ENCODE results near the gene LCMT1.
"Not testable (repeated sequence)": the region's sequence is repeated elsewhere in the genome, so short reads cannot be mapped to it uniquely, and the experiment has no call there.

Gene LCMT1

GRCh38 chr16:25148568-25149215 is 37.1 kb downstream of the LCMT1 start:
- no peak for DNase-seq

GRCh38 chr16:25151996-25152395 is 40.5 kb downstream of the LCMT1 start:
- DNase-seq: no peak

- DNase-seq: peak; percentile 21
These were observed 44.3 kb downstream of the LCMT1 start for GRCh38 chr16:25155553-25156460.

GRCh38 chr16:25157271-25157875 is 45.8 kb downstream of the LCMT1 start:
- DNase-seq: no peak

- no peak for DNase-seq
These were observed 46.9 kb downstream of the LCMT1 start for GRCh38 chr16:25158401-25158800.

- DNase-seq: no peak
These were observed 50.3 kb downstream of the LCMT1 start for GRCh38 chr16:25161753-25162367.

- no peak for DNase-seq
These were observed 52.1 kb downstream of the LCMT1 start for GRCh38 chr16:25163683-25164082.

- DNase-seq: no peak
These were observed 53.7 kb downstream of the LCMT1 start for GRCh38 chr16:25165284-25165683.

GRCh38 chr16:25167920-25168319 is 56.4 kb downstream of the LCMT1 start:
- not testable (repeated sequence) for DNase-seq

- no peak for DNase-seq
These were observed 59.8 kb downstream of the LCMT1 start for GRCh38 chr16:25171390-25171789.

GRCh38 chr16:25172831-25173230 is 61.3 kb downstream of the LCMT1 start:
- no peak for DNase-seq

- DNase-seq: no peak
These were observed 62.7 kb downstream of the LCMT1 start for GRCh38 chr16:25174285-25174684.

GRCh38 chr16:25176136-25176535 is 64.6 kb downstream of the LCMT1 start:
- DNase-seq: no peak

GRCh38 chr16:25177512-25177830 is 65.9 kb downstream of the LCMT1 start:
- no peak for DNase-seq

GRCh38 chr16:25177831-25178688 is 66.5 kb downstream of the LCMT1 start:
- no peak for DNase-seq

- DNase-seq: not testable (repeated sequence)
These were observed 69.7 kb downstream of the LCMT1 start for GRCh38 chr16:25181236-25181635.

- no peak for DNase-seq
These were observed 73.2 kb downstream of the LCMT1 start for GRCh38 chr16:25184771-25185170.

- DNase-seq: no peak
These were observed 75.9 kb downstream of the LCMT1 start for GRCh38 chr16:25187491-25187795.

GRCh38 chr16:25189305-25189704 is 77.8 kb downstream of the LCMT1 start:
- DNase-seq: no peak

GRCh38 chr16:25192096-25192495 is 80.6 kb downstream of the LCMT1 start:
- DNase-seq: no peak

GRCh38 chr16:25194273-25194878 is 82.8 kb downstream of the LCMT1 start:
- DNase-seq: no peak

- no peak for DNase-seq
These were observed 86.5 kb downstream of the LCMT1 start for GRCh38 chr16:25198021-25198420.
